Activated CD8-positive, alpha-beta memory T cell treated with anti-CD3 and anti-CD28 coated beads for 1 hour (primary cell): Measurements from ENCODE around the gene KIF1A.

Source experiments
- DNase-seq, 2 donors: peaks; one replicate each; pipeline ENCODE4 v3.0.0-alpha.2; 2020; ENCODE audit warnings: low read depth in 1 of 2; ENCODE audit errors: extremely low read depth in 1 of 2

KIF1A gene

GRCh38 chr2:240672076-240672700, 147.8 kb downstream of the KIF1A start:
- no peak for DNase-seq

GRCh38 chr2:240670950-240671349, 149.1 kb downstream of the KIF1A start:
- no peak for DNase-seq

- no peak for DNase-seq
Observed at GRCh38 chr2:240670402-240670801, 149.6 kb downstream of the KIF1A start.

- DNase-seq = no peak
Observed at GRCh38 chr2:240664622-240665021, 155.4 kb downstream of the KIF1A start.
